Hematopoietic multipotent progenitor cell (in vitro differentiated cells): ENCODE data around the gene ALG1. TPM values are rescaled to one million over a fixed set of nuclear protein-coding genes. Genes with fewer than 3 reads are reported as not detected.
"Not testable (repeated sequence)": the region's sequence is repeated elsewhere in the genome, so short reads cannot be mapped to it uniquely, and the experiment has no call there.

Source experiments
- DNase-seq, 3 donors: peaks; one replicate each; pipeline ENCODE4 v3.0.0-alpha.2; 2011 to 2015; ENCODE audit warnings: low read depth in 2 of 3, low spot score in 2 of 3
- total RNA-seq: library from RNA; depleted of rRNA; stranded (reverse); fragments of >200 nt; gene quantifications from one replicate; pipeline ENCODE4 v1.2.3, GENCODE V29; 2012

ALG1 gene
- total RNA-seq, 1 donor, result 22.6 TPM

DNA sequence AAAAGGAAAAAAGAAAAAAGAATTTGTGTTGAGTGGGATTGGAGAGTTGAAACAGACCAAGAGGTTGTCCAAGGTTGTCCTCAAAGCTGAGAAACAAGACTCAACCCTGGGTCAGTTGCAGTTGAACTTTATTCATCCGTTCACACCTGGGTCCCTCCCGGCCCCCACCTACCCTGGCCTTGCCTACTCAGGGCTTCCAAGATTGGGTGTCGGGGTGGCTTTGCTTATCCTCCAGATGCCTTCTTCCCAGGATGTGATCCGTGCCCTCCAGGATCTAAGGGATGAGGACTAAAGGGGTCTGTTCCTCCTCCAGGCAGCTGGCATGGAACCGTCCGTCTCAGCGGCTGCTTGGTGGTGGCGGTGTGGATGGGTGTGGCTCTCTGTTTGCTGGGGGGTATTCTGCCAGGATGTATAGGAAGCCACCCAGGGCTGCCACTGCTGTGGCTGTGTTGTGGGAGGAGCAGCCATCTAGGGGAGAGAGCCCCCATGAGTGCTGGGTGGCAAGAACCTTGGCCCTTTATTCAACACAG lies 27.6 kb upstream of the ALG1 start:
- DNase-seq, result no peak

DNA sequence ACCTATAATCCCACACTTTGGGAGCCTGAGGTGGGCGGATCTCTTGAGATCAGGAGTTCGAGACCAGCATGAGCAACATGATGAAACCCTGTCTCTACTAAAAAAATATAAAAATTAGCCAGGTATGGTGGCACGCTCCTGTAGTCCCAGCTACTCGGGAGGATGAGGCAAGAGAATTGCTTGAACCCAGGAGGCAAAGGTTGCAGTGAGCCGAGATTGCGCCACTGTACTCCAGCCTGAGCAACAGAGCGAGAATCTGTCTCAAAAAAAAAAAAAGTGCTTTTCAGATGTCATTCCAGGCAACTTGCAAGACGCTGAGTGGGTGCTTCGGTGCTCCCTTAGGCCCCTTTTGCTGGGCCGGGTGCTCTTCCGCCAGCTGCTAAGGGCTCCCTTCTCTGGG lies 27.1 kb upstream of the ALG1 start:
- DNase-seq, result not testable (repeated sequence)

GRCh38 chr16:5045499-5046115 lies 26.0 kb upstream of the ALG1 start:
- DNase-seq, result no peak

- no peak for DNase-seq
Measured at GRCh38 chr16:5046914-5047313, 24.7 kb upstream of the ALG1 start.

DNA sequence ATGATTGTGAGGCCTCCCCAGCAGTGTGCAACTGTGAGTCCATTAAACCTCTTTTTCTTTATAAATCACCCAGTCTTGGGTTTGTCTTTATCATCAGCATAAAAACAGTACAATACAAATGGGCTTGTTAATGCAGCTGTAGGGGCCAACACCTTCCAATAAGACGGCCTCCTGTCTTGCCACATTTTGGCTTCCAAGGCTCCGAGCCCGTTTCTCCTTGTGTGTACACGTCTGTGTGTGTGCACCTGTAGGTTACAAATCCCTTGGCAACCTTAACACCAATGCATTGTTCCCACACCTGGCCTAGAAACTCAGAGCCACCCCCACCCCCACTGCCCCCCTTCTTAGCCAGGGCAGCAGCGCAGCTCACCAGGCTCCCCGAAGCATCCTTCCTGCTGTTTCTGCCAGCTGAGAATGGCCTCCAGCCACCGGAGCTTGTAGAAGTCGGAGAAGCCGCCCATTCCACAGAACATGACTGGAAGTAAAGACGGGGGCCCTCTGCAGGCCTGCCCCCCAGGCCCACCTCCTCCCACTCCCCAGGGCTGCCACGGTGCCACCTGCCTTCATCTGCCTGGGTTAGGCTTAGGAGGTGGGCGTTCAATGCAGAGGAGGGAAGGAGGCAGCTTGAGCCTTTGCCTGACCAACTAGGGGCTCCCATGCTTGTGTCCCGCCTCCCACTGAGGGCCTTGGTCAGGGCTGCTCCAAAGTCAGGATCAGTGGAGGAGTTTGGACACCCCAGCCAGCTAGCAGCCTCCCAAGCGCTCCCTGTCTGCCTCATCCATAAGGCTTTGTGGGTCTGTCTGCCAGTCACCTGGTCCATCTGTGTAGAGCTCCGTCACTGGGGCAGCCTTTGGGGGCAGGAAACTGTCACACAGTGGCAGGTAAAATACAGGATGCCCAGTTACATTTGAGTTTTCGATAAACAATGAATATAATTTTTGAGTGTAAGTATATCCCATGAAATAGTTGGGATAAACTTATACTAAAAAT lies 16.5 kb upstream of the ALG1 start:
- DNase-seq, result no peak

DNA sequence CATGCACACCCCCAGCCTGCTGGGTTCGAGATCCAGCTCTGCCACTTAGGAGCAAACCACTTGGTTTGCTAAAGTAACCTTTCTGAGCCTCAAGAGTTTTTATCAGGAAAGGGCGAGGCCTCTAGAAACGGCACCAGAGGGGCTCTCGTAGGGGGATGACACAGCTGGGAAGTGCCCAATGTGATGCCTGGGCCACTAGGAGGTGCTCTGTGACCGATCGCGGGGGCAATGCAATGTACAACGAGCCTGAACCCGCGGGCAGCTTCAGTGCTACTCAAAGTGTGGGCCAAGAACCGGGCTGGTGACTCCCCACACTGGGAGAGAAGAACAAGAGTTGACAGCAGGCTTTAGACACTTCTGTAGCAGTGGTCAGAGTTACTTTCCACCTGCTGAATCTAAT lies 15.3 kb upstream of the ALG1 start:
- DNase-seq, result peak in 2 of 3 donors; percentile 63 to 72

GRCh38 chr16:5058476-5058875 lies 13.2 kb upstream of the ALG1 start:
- no peak for DNase-seq

- no peak for DNase-seq
Measured at GRCh38 chr16:5059386-5060072, 12.1 kb upstream of the ALG1 start.

GRCh38 chr16:5060073-5060641 lies 11.5 kb upstream of the ALG1 start:
- no peak for DNase-seq

GRCh38 chr16:5062051-5062450 lies 9.6 kb upstream of the ALG1 start:
- DNase-seq, result no peak

- DNase-seq, result no peak
Measured at GRCh38 chr16:5062790-5063765, 8.6 kb upstream of the ALG1 start.

- DNase-seq, result no peak
Measured at GRCh38 chr16:5064915-5065314, 6.7 kb upstream of the ALG1 start.

DNA sequence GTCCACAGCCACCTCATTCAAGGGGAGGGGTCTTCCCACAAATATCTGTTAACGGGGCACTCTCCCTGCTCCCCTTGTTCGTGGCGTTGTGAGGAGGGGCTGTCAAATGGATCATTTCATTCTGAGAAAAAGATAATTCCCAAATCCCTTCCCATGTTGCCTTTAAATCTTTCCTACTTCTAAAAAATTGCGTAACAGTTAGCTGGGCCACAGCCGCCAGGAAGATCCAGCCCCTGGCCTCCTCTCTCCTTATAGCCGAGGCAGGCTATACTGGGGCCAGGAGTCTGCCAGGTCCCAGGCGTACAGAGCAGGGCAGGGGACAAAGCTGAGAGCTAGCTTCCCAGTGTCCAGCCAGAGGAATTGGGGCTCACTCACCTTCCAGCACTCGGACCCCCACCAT lies 6.3 kb upstream of the ALG1 start:
- no peak for DNase-seq

- DNase-seq, result no peak
Measured at GRCh38 chr16:5065813-5066212, 5.8 kb upstream of the ALG1 start, which contains the start of gene C16orf89. C16orf89 (minus strand) TSS chr16:5065956; CDS start chr16:5065908, 48 bp downstream.

GRCh38 chr16:5066511-5066910 lies 5.1 kb upstream of the ALG1 start:
- DNase-seq, result no peak

DNA sequence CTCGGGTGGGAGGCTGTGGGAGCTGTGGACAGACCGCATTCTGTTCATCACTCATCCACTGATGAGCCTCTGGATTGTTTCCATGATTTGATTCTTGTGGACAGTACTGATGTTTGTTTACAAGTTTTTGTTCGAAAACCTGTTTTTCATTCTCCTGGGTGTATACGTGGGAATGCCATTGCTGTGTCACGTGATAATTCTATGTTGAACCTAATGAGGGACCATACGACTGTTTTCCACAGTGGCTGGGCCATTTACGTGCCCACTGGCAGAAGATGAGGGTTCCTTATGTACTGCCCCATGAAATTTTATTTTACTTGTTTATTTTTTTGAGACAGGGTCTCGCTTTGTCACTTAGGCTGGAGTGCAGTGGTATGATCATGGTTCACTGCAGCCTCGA lies 2.6 kb upstream of the ALG1 start:
- DNase-seq, result no peak

- no peak for DNase-seq
Measured at GRCh38 chr16:5069854-5070253, 1.8 kb upstream of the ALG1 start.

DNA sequence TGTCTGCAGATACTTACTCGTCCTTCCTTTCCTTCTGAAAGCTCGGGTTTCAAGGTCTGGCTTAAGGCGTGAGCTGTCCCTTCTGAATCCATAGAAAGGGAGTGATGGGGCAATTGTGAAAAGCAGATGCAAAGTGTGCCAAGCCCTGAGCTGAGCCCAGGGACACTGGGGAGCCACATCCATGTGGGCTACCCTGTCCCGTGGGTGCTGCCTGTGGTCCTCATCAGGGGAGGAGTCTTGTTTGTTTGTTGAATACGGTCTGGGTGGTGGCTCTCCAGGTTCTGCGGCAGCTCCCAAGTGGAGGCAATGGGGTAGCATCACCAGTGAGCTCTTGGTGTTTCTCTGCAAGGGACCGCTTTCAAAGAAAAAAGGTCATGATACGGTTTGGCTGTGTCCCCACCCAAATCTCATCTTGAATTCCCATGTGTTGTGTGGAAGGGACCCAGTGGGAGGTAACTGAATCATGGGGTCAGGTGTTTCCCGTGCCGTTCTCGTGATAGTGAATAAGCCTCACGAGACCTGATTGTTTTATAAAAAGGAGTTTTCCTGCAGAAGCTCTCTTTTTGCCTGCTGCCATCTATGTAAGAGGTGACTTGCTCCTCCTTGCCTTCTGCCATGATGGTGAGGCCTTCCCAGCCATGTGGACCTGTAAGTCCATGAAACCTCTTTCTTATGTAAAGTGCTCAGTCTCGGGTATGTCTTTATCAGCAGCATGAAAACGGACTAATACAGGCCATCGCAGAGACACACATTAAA lies 1.0 kb upstream of the ALG1 start:
- DNase-seq, result no peak

GRCh38 chr16:5071341-5071680 lies 332 bp upstream of the ALG1 start:
- no peak for DNase-seq
